GM12892 (cell line): ENCODE measurements around the gene FDXACB1.

ENCODE experiments used
- POLR2A ChIP-seq: IDR thresholded peaks from 2 replicates; pipeline ENCODE4 v1.6.1; 2011; ENCODE audit warnings: low read depth, low read length, control low read depth
- POLR2AphosphoS5 ChIP-seq: IDR thresholded peaks from 2 replicates; pipeline ENCODE4 v1.6.1; 2011; ENCODE audit warnings: low read depth, low read length, control low read depth

- no peak for TF ChIP-seq POLR2A
- no peak for TF ChIP-seq POLR2AphosphoS5
Observed at GRCh38 chr11:111849631-111850030, 29.3 kb downstream of the FDXACB1 start.
